Stimulated activated CD4-positive, alpha-beta T cell treated with anti-CD3 and anti-CD28 coated beads, Interleukin-4, amount 100 ng/mL, for 24 hours (primary cell): ENCODE measurements around the gene TUBB2B.
A peak's percentile ranks its signal among the peaks of the same experiment; 100 is the strongest.
"Not testable (repeated sequence)": the region's sequence is repeated elsewhere in the genome, so short reads cannot be mapped to it uniquely, and the experiment has no call there.

Experiments used
- DNase-seq: peaks from one replicate; pipeline ENCODE4 v3.0.0-alpha.2; 2020

The TUBB2B gene

GRCh38 chr6:3183066-3183465 lies 44.4 kb downstream of the TUBB2B start:
- DNase-seq, result no peak

GRCh38 chr6:3181105-3181504 lies 46.3 kb downstream of the TUBB2B start:
- no peak for DNase-seq

- DNase-seq, result not testable (repeated sequence)
Measured at GRCh38 chr6:3179945-3180344, 47.5 kb downstream of the TUBB2B start.

- not testable (repeated sequence) for DNase-seq
Measured at GRCh38 chr6:3178666-3179065, 48.8 kb downstream of the TUBB2B start.

- peak; percentile 45 for DNase-seq
Measured at GRCh38 chr6:3176562-3177355, 50.7 kb downstream of the TUBB2B start.

GRCh38 chr6:3175715-3176402 lies 51.6 kb downstream of the TUBB2B start:
- no peak for DNase-seq
